Thyroid gland (tissue), 4 donors: Measurements from ENCODE around the gene HAGHL. TPM values are rescaled to one million over a fixed set of nuclear protein-coding genes. Genes with fewer than 3 reads are reported as not detected.
A peak's percentile ranks its signal among the peaks of the same experiment; 100 is the strongest.
"Not testable (repeated sequence)": the region's sequence is repeated elsewhere in the genome, so short reads cannot be mapped to it uniquely, and the experiment has no call there.

ENCODE experiments used
- DNase-seq, 2 donors: peaks; one replicate each; pipeline ENCODE4 v3.0.0-alpha.2; 2019
- H3K27ac ChIP-seq, 3 donors: fragments of 200-600 bp; sonication (generic); 1 replicate in 2 of 3; 2 replicates in 1 of 3; pipeline ENCODE4 v1.5.1; 2016 to 2019; ENCODE audit warnings: mild to moderate bottlenecking in 1 of 3, moderate library complexity in 1 of 3
- H3K27me3 ChIP-seq: fragments of 200-600 bp; sonication (generic); one replicate; pipeline ENCODE4 v1.5.1; 2019
- H3K36me3 ChIP-seq, 2 donors: fragments of 200-600 bp; sonication (generic); one replicate each; pipeline ENCODE4 v1.5.1; 2016 to 2019
- H3K4me1 ChIP-seq, 2 donors: fragments of 200-600 bp; sonication (generic); one replicate each; pipeline ENCODE4 v1.5.1; 2017 to 2019
- H3K4me3 ChIP-seq, 3 donors: fragments of 200-600 bp; sonication (generic); replicated peaks in 1 of 3; 1 replicate in 2 of 3; 2 replicates in 1 of 3; pipeline ENCODE4 v1.5.1; 2016; ENCODE audit warnings: mild to moderate bottlenecking in 1 of 3
- H3K9me3 ChIP-seq: fragments of 200-600 bp; sonication (generic); one replicate; pipeline ENCODE4 v1.5.1; 2017
- POLR2A ChIP-seq, 2 donors: fragments of 450-650 bp; IDR thresholded peaks; one replicate each; pipeline ENCODE4 v1.6.1; 2017; ENCODE audit warnings: antibody characterized with exemption in 2 of 2, mild to moderate bottlenecking in 2 of 2, moderate library complexity in 1 of 2
- WGBS, 2 donors: methylation state at CpG; one replicate each; pipeline ENCODE4 v1.1.5; 2017; 5-methylcytosine and 5-hydroxymethylcytosine counted together
- intact Hi-C: fragments of 100-400 bp; cut with DNase I; formaldehyde crosslinking; loops from one replicate; pipeline ENCODE4 v1.15.1; 2023
- total RNA-seq, 4 donors: library from RNA; depleted of rRNA; stranded (reverse); fragments of >200 nt; gene quantifications; one replicate each; pipeline ENCODE4 v1.2.3, GENCODE V29; 2016
- TF ChIP-seq, protein P1 (sequence below), 6 experiments: fragments of 200-600 bp in 3 of 6; fragments of 450-650 bp in 3 of 6; sonication (generic) in 3 of 6; IDR thresholded peaks; one replicate each; pipeline ENCODE4 v1.5.1; 2016 to 2019; ENCODE audit warnings: antibody characterized with exemption in 6 of 6, mild to moderate bottlenecking in 2 of 6, inconsistent platforms in 1 of 6, moderate library complexity in 1 of 6

HAGHL gene
- total RNA-seq, 4 donors from 2014 or later = 3.8 to 8.7 (median 5.1) TPM; not detected in 1

DNA sequence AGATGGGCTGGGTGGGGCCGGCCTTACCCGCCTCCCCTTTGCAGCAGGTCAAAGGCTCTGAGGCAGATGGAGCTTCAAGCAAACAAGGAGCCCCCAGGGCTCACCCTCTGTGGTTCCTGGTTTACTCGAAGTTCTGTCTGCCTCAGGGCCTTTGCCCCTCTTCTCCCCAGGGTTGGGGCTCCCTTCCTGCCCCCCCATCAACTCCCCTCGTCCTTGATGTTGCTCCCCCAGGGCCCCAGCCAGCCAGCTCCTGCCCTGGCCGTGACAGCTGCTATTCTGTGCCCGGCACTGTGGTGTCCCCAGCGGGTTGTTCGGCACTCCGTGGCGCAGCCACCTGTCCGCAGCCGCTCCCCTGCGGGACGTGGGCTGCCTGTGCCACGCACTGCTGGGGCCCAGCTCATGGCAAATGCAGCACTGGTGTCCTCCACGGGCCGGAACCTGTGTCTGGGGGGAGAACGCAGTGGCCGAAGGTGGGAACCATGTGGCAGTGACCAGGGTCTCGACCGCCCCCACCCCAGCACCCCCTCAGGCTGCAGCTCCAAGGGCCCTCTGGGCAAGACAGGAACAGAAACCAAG lies 16.3 kb upstream of the HAGHL start:
- H3K27ac ChIP-seq = no peak overlapping the region
- no peak for DNase-seq
- no peak for TF ChIP-seq POLR2A (IDR thresholded peaks at IDR 0.05)
- TF ChIP-seq, protein P1, sequence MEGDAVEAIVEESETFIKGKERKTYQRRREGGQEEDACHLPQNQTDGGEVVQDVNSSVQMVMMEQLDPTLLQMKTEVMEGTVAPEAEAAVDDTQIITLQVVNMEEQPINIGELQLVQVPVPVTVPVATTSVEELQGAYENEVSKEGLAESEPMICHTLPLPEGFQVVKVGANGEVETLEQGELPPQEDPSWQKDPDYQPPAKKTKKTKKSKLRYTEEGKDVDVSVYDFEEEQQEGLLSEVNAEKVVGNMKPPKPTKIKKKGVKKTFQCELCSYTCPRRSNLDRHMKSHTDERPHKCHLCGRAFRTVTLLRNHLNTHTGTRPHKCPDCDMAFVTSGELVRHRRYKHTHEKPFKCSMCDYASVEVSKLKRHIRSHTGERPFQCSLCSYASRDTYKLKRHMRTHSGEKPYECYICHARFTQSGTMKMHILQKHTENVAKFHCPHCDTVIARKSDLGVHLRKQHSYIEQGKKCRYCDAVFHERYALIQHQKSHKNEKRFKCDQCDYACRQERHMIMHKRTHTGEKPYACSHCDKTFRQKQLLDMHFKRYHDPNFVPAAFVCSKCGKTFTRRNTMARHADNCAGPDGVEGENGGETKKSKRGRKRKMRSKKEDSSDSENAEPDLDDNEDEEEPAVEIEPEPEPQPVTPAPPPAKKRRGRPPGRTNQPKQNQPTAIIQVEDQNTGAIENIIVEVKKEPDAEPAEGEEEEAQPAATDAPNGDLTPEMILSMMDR (IDR thresholded peaks at IDR 0.05) = no peak
- 57 to 65% methylated on average over 5 of the region's 21 CpGs for WGBS, 2 donors
- H3K4me3 ChIP-seq = no peak overlapping the region
- H3K4me1 ChIP-seq = peaks cover 5 to 8% of the 10 kb centered on the region in 2 donors
- H3K27me3 ChIP-seq = peaks cover 6% of the 10 kb centered on the region
- H3K9me3 ChIP-seq = no peaks in the 10 kb centered on the region
- no peaks in the 10 kb centered on the region for H3K36me3 ChIP-seq
- intact Hi-C loops = loop anchor here (2.0 to 10.0 kb wide), 2 partner anchors 74 to 344 kb away; no protein-coding TSS in a partner anchor

DNA sequence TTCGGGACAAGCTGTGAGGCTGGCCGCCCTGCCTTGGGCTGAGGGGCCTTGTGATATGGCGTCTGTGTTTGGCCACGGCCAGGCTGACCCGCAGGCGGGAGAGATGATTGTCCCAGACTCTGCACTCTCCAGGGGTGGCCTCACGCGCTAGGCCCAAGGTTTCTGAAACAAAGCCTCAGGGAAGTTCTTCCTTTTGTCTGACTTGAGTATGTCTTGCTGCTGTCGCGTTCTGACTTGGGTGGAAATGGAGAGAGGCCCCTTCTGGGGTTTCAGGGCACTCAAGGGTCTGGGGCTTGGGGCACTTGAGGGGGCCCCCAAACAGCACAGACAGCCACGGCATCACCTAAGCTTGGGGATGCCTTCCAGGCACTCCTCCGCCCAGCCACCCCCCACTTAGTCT lies 15.8 kb upstream of the HAGHL start:
- Histone ChIP-seq H3K4me1 (peaks cover 8 to 12% of the 10 kb centered on the region in 2 donors), H3K4me3 (no peak overlapping the region), H3K27ac (no peak overlapping the region), H3K36me3 (no peaks in the 10 kb centered on the region), H3K9me3 (no peaks in the 10 kb centered on the region), H3K27me3 (peaks cover 4% of the 10 kb centered on the region)
- TF ChIP-seq POLR2A (IDR thresholded peaks at IDR 0.05) = no peak
- TF ChIP-seq, protein P1 (IDR thresholded peaks at IDR 0.05) = no peak
- DNase-seq = no peak
- intact Hi-C loops = loop anchor here (2.0 to 10.0 kb wide), 2 partner anchors 74 to 344 kb away; no protein-coding TSS in a partner anchor
- WGBS, 2 donors = 70 to 80% methylated on average over 9 of the region's 12 CpGs

DNA sequence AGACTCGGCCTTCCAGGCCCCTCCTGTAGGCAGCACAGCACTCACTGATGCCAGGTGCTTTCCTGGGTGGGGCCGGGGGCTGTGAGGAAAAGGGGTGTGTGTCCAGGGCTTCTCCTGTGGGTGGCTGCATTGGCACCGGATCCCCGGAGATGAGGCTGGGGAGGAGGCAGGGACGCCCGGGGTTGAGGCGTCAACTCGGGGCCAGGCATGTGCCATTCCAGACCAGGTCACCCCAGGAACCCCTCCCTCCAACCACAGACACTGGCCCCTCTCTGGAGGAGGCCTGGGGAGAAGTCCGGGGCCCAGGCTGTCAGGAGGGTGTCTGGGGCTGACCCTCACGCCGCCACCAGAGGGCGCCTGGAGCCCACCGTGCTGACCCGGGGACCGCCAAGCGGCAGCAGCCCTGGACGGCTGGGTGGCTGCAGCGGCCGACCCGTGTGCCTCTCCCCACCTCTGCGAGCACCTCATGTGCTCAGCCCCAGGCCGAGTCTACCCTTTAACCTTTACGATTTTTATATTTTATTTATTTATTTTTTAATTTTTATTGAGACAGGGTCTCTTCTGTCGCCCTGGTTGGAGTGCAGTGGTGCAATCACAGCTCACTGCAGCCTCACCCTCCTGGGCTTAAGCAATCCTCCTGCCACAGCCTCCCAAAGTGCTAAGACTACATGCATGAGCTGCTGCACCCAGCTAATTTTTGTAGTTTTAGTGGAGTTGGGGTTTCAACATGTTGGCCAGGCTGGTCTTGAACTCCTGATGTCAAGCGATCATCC lies 15.2 kb upstream of the HAGHL start:
- DNase-seq = peak; percentile 71 to 73
- Histone ChIP-seq H3K4me1 (peaks cover 15 to 19% of the 10 kb centered on the region in 2 donors), H3K27me3 (no peaks in the 10 kb centered on the region), H3K27ac (no peak overlapping the region), H3K9me3 (no peaks in the 10 kb centered on the region), H3K36me3 (no peaks in the 10 kb centered on the region), H3K4me3 (no peak overlapping the region)
- intact Hi-C loops = loop anchor here (2.0 to 10.0 kb wide), 2 partner anchors 73 to 343 kb away; no protein-coding TSS in a partner anchor
- 12 to 14% methylated on average over 21 to 22 of the region's 25 CpGs for WGBS, 2 donors
- TF ChIP-seq POLR2A (IDR thresholded peaks at IDR 0.05) = no peak
- TF ChIP-seq, protein P1 (IDR thresholded peaks at IDR 0.05) = peak; percentile 69 to 95 (median 88)

DNA sequence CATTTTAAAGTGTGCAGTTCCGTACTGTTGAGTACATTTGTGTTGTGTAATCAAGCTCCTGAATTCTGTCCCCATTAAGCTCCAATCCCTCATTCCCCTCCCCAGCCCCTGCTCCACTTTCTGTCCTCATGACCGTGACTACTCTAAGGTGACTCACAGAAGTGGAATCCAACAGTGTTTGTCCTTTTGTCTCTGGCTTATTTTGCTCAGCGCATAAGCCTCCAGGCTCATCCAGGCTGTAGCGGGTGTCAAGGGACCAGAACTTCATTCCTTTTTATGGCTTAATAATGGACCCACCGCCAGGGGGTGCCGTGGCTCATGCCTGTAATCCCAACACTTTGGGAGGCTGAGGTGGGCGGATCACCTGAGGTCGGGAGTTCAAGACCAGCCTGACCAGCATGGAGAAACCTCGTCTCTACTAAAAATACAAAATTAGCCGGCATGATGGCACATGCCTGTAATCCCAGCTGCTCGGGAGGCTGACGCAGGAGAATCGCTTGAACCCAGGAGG lies 14.1 kb upstream of the HAGHL start:
- WGBS, 2 donors = 54% methylated on average over 13 of the region's 13 CpGs
- H3K4me1 ChIP-seq = peaks cover 15 to 22% of the 10 kb centered on the region in 2 donors
- not testable (repeated sequence) for DNase-seq, H3K27me3 ChIP-seq, H3K36me3 ChIP-seq, H3K9me3 ChIP-seq, H3K4me3 ChIP-seq, H3K27ac ChIP-seq
- TF ChIP-seq, protein P1 (IDR thresholded peaks at IDR 0.05) = peak in 2 of 6 experiments; percentile 9 to 21
- intact Hi-C loops = loop anchor here (10.0 kb wide), 1 partner anchor 342 kb away; no protein-coding TSS in a partner anchor
